GM21390 (cell line): ENCODE data around the gene PRELID3B.

ENCODE experiments used
- ATAC-seq: cut with Tn5 transposase; IDR thresholded peaks from one replicate; pipeline ENCODE4 v1.9.1; 2021; ENCODE audit not compliant: unreplicated experiment

The PRELID3B gene

DNA sequence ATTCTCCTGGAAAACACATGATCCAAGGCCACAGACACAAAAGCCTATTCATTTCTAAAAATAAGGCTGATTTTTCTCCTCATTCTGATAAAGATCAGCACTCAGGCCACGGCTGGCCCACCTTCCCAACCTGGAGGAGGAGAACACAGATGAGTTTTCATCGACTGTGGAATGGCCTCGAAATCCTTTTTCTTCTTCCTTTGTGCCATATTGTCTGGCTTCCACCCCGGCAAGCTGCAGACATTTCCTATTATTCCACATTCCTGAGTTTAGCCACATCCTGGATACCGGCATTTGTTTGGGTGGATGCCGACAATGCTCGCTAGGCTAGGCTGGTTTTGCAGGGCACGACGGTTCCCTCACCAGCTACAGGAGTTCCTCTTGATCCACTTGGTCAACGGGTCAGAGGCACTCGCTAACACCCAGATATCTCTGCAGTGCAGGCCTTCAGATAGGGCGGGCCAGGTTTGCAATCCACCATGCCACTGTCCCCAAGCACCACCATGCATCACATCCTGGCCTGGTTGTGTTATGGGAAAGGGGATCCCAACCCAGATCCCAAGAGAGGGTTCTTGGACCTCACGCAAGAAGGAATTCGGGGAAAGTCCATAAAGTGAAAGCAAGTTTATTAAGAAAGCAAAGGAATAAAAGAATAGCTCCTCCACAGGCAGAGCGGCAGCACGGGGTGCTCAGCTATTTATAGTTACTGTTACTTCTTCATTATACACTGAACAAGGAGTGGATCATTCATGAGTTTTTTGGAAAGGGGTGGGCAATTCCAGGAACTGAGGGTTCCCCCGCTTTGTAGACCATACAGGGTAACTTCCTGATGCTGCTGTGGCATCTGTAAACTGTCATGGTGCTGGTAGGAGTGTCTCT is 31.4 kb downstream of the PRELID3B start:
- no peak for ATAC-seq

DNA sequence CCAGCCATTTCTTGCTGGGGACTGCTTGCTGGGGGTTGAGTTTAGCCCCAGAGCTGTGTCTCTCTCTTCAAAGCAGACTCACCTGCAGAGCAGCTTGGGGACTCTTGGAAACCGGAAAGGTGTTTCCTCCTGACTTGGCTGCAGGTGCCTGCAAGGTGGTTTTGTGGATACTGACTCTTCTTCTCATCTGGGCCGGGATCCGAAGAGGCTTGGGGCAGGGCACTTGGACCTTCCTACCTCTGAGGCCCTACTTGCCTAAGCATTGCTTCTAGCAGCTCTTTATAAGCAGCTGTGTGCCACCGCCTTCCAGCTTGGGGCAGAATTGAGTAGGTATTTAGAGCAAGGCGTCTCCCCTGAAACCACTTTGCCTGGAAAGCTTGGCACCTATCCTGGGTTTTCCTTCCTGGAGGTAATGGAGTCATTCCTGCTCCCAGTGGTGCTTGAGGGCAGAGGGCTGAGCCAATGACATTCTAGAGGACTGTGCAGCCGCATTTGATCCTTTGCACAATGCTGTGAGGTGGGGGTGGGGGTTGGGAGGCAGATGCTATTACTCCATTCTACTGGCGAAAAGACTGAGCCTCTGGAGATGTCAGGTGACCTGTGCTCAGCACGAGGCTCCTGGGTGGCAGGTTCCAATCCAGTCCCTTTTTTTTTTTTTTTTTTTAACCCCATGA is 32.1 kb downstream of the PRELID3B start:
- ATAC-seq, result no peak

DNA sequence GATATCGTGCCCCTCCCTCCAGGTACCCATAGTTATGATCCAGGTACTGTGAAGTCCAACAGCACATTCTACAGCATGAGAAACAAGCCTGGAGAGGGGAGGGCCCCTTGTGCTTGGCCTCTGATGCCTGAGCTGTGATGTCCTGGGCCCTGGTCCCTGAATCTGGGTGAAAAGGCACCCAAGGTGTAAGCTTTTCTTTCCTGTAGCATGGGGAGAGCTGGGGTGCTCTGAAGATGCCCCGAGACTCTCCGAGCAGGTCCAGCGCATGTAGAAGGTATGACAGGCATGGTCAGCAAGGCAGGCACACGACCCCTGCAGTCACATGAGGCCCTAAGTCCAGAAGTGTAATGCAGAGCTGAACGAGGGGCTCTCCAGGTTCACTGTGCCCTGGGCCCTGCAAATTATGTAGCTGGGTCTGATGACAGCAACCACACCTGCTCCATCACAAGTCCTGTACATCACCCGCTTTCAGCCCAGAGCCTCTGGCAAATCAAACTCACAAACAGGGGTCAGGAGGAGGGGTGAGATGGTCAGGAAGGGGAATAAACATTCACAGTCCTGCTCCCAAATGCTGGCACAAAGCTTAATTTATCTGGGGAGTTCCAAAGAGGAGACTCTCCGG is 33.8 kb downstream of the PRELID3B start:
- ATAC-seq, result no peak

DNA sequence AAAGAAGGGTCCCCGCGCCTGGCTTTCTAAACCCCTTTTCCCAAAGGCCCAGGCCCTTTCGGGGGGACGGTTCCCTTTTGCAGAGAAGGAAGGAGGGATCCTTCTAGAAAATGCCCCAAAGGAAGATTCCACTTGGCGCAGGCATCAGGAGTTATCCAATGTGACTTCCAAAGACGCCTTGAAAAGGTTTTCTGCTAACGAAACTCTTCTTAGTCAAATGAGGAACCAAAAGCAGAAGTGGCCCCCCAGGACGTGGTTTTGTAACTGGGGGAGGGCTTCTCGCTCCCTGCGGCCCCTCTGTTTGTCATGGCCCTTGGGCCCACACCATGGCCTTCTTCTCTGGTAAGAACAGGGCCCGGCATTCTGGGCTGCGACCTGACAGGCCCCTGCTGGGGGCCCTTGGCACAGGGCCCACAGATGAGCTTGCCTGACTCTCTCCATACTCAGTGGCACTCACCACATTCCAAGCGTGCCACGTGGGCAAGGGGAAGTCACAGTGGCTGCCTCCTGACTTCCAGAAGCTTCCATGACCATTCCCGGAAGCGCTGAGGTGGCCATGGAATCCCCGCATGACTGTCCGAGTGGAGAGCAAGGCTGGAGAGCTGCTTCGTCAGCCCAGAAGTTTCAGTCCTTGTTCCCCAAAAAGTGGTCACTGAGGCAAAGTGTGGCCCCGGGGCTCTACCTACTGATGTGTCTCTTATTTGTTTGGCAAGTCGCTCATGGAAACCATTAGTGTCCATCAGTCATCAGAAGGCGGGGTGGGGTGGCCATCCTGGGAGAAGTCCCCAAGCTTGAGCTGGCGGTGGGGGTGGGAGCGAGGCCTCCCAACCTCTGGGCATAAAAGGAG is 34.7 kb downstream of the PRELID3B start:
- peak; percentile 33 for ATAC-seq

DNA sequence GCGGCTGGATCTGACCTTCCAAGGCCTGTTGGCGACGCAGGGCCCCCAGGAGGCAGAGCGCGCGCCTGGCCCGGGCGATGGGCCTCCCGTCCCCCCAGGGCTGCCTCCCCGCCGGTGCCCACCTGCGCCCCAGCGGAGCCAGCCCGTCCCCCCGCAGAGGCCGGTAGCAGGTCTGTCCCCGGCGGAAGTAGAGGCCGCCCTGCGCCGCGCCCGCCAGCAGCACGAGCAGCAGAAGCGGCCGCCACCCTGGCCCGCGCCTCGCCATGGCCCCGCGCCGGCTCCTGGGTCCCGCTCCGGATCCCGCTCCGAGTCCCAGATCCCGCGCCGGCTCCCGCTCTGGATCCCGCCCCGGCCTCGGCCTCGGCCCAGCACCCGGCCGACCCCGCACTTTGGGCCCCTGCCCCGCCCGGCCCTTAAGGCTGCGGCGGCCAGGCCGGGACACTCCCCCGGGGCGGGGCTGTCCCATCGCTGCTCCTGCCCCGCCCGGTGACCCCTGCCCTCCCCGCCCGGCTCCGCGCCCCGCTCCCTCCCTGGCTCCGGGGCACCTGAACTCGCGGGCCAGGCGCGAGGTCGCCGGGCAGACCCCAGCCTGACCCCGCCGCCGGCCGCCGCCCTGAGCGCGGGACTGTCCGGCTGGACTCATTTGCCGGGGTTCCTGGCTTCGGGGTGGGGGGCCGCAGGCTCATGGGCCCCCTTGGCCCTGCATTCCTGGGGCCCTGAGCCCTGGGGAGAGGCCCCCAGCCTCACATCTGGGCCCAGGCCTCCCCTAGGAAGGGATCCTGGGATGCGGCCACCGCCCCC is 35.5 kb downstream of the PRELID3B start, which contains the start of gene CTSZ:
TSS of gene CTSZ (minus strand) at position 391 of the 801 bp plus-strand sequence. CDS start at position 265, 126 bp downstream.
- ATAC-seq, result peak; percentile 27

DNA sequence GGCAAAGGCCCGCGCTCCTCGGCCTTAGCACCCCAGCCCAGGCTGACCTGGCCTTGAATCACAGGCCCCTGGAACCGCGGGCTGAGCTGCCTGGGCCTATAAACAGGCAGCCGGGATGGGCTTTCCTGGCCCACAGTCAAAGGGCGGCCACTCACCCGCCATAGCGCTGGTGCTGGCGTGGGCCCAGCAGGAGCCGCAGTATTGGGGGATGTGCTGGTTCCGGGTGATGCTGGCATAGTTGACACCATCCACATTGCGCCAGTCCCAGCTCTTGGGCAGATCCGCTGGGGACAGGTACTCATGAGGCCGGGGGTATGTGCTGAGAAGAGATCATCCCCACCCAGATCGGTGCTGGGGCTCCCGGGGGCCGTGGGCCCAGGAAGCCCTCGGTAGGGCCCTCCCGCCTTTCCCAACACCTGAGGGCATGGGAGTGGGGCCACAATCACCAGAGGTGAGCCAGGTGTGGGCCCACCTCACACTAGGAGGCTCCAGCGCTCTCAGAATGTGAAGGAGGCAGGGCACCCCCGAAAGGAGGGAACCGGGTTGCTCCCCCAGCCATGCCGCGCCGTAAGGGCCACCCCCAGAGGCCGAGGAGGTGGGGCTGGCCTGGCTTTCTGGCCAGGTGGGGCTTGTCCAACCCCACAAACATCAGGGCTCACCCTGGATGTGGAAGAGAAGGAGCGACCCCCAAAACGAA is 36.3 kb downstream of the PRELID3B start:
- no peak for ATAC-seq

DNA sequence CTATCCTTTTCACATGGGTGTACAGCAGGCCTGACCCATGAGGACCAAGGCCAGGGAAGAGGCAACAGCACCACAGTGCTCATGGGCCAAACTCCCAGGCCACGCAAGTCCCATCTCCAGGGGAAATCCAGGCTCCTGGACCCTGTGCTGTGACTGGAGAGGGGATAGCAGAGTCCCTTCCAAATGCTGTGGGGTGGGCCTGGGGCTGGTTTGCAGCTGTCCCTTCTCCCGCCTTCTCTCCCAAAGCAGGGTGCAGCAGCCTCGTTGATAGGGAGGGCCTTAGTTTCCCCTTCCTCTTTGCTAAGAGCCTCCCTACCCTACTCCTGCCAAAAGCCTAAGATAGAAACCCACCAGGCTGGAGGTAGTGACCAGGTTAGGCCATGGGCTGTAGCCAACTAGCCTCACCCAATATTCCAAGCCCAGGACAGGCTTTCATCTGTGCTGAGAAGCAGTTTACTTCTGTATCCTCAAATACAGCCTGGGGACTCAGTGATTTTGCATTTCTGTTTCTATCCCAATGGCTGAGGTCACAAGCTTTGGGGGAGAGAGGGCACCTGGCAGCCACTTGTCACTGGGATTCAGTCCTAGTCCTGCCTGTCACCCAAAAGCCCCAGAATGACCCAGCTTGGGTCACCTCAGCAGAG is 36.9 kb downstream of the PRELID3B start:
- ATAC-seq, result no peak

DNA sequence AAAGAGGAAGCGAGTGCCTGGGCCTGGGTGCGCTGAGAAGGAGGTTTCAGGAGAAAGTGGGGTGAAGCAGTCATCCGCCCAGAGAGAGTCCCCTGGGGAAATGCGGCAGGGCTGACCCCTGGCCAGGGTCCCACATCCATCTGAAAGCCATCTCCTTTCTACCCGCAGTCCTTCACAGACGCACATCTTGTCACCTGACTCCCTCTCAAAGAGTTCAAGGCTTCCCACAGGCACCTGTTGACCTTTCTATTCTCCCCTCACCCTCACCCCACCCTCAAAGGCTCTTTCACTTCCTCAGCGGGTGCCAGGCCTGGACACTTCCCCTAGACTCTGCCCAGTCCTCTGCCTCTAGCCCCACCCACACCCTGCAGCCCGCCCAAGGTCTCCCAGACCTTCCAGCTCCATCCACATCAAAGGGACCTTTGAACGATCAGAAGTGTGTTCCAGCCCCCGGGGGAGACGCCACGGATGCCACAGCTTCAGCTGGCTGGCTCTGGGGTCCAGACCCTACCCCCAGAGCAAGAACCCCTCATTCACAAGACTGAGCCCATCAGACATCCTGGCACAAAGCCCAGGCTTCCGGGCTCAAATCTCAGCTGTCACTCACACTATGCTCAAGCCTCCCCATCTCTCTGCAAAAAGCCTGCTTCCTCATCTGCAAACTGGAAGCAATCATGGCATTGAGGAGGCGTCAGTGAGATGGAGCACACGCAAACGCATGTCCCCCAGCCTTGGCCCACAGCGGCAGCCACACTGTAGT is 37.6 kb downstream of the PRELID3B start:
- ATAC-seq, result peak; percentile 55

DNA sequence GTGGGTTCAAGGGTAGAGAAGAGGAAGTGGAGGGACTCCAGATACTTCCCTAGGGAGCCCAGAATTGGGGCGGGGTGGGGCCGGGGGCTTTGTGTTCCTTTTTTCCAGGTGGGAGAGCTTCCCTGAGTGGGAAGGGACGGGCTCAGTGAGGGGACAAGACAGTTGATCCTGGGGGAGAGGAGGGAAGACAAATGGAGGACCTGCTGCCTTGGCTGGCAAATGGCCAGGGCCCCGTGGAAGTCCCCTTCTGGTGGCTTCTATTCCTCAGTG is 38.2 kb downstream of the PRELID3B start:
- ATAC-seq, result no peak

DNA sequence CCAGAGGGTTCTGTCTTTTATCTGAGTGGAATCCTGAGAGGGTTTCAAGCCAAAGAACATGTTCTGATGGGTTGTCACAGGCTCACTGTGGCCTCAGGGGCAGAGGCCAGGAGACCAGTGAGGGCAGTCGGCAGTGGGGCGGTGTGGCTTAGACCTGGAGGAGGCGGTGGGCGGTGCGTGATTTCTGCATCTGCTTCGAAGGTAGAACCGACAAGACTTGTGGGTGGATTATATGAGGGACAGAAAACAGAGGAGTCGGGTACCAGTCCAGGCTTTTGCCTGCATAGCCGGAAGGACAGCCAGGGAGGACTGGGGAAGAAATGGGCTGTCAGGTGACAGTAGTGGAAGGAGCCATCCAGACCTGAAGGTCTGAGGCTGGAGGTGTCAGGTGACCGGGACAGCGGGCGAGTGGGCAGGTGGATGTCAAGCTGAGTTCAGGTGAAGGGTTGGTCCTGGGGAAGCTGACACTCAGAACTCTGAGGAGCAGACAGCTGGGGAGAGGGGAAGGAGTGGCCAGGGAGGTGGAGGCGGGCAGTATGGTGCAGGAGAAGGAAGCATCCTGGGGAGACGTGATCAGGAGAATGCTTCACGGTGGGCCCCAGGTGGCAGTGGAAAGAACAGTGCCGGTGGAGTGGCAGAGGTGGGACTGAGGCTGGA is 38.6 kb downstream of the PRELID3B start:
- ATAC-seq, result no peak

DNA sequence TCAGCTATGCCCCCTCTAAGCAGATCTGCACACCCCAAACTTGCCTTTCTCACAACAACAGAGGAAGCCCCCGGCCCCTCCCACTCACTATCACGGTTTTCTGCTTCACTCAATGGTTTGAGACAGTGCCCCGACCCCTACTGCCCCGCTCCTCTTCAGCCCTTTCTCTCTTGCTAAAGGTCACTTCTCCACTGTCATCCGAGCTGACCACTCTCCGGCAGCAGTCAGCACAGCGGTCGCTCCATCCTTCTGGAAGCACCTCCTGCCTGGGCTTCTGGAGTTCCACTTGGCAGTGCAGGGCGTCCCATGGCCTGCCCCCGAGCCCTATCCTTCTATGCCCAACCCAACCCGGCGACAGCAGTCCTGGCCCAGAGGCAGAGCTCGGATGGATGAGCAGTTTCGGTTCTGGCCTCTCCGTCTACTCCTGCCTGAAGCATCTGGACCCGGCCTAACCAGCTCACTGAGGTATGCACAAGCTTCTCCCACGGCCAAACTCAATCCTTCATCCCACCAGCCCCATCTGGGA is 39.6 kb downstream of the PRELID3B start:
- no peak for ATAC-seq

DNA sequence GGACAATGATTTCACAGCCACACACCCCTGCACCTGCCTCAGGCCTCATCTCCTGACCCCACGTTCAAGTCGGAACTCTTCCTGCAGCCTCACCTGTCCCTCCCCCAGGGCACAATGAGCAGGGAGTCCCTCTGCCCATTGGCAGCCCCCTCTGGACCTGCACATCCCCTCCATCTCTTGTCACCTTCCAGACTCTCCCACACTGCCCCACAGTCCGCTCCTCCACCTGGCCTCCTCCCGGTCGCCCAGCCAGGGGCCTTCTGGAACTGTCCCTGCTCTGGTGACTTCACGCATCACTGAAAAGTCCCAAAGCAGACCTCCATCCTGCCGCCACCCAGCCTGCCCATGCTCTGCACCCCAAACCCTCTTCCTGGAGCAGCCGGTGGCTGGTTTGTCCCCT is 40.2 kb downstream of the PRELID3B start:
- no peak for ATAC-seq

DNA sequence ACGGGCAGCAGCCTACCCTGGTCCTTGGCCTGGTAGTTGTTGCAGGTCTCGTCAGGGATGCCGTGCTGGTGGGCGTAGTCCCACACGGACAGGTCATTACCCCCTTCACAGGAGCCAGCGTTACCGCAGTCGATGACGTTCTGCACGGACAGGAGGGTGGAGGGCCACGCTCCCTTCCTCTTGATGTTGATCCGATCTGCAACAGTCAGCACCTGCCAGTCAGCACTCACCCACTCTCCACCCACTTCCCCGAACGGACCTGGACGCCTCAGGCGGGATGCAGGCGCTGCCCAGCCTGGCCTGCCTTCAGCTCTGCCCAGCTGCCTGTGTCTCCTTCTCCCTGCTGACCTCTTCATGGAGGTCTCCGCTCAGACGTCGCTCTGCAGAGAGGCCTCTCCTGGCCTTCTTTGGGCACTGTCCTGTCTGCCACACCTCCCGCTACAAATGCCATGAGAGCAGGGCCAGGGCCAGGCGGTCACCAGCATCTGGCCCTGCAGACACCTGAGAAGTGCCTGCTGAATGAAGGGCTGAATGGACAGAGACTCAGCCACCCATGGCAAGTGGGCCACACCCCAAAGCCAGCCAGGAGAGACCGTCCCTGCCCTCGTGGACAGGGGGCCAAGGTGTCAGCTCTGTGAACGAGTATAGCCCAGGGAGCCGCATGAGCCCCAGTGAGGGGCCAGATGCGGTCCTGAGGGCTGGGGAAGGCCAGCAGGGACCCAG is 41.0 kb downstream of the PRELID3B start:
- ATAC-seq, result no peak

DNA sequence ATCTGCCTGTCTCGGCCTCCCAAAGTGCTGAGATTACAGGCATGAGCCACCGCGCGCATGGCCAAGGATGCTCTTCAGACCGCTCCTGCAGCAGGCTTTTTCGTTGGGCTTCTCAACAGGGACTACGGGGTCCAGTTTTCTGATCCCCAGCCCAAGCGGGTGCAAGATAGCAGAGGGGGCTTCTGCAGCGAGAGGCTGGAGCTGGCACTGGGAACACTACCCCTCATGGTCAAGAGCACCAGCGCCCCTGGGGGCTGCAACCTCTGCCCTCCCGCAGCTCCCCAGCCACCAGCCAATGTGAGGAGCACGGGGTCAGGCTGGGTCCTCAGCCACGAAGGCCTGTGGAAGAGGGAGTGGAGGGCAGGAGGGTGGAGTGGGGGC is 41.5 kb downstream of the PRELID3B start:
- ATAC-seq, result no peak

DNA sequence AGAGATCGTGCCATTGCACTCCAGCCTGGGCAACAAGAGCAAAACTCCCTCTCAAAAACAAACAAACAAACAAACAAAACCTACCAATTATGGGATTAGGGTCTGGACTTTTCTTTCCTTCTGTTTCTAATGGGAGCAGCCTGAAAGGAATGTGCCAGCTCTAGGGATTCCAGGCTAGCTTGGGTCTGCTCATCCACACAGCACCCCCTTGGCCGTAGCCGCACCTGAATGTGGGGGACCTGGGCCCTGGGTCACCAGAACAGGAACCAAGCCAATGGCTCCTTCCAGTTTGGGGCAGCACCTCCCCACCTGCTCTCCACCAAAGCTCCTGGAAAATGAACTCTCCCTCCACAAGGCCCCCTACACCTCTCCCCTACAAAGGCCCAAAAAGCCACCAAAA is 42.3 kb downstream of the PRELID3B start:
- ATAC-seq, result no peak

DNA sequence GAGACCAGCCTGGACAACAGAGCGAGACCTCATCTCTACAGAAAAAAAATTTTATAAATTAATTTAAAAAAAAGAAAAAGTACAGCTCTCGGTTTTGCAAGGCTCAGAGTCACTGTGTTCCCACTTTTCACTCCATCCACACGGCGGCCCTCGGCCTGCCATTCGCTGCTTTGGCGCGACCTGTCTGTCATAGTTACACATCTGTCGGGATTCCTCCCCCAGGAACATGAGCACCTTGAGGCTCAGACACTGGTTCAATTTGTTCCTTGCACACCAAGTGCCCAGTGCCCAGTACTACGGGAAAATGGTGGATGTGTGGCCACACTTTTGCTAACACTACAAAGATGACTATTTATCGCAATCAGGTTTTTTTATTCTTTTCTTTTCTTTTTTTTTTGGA is 43.9 kb downstream of the PRELID3B start:
- no peak for ATAC-seq

DNA sequence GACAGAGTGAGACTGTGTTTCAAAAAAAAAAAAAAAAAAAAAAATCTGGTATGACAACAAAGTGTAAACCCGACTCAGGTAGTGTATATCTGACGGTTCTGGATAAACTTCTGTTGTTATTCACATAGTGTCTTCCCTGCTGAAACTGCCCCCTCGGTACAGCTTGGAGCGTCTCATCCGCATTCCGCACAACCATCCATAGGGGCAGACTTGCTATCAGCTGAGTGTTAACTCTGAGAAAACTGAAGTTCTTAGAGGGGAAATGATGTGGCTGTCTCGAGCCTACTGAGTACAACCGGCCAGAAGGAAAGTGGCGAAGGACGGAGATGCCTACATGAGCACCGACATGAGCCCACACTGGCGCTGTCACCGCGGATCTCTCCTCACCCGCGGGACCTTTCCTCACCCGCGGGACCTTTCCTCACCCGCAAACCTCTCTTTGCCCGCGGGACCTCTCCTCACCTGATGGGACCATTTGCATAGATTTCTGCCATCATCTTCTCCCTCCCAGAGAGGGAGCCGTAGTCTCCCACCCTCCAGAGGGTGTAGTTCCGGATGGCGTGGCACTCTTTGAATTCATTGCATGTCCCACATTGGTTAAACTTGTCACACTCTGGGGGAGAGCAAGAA is 45.3 kb downstream of the PRELID3B start:
- ATAC-seq, result no peak
